HUES6 (cell line): ENCODE results near the gene RBL2.
"Not testable (repeated sequence)": the region's sequence is repeated elsewhere in the genome, so short reads cannot be mapped to it uniquely, and the experiment has no call there.

ENCODE experiments used
- H3K27ac ChIP-seq: 2 replicates; pipeline ENCODE4 v1.7.0; 2013; ENCODE audit warnings: low read depth, mild to moderate bottlenecking, low read length, inconsistent platforms
- H3K27me3 ChIP-seq: 2 replicates; pipeline ENCODE4 v1.6.1; 2013; ENCODE audit warnings: low read length; ENCODE audit not compliant: control insufficient read depth, insufficient read depth
- H3K36me3 ChIP-seq: 2 replicates; pipeline ENCODE4 v1.6.1; 2013; ENCODE audit warnings: low read length; ENCODE audit not compliant: control insufficient read depth, insufficient read depth
- H3K4me1 ChIP-seq: 2 replicates; pipeline ENCODE4 v1.6.1; 2013; ENCODE audit warnings: low read length; ENCODE audit not compliant: control insufficient read depth, insufficient read depth
- H3K4me3 ChIP-seq: 2 replicates; pipeline ENCODE4 v1.5.1; 2013; ENCODE audit warnings: low read depth, low read length
- H3K9ac ChIP-seq: one replicate; pipeline ENCODE4 v1.6.1; 2013; ENCODE audit warnings: mild to moderate bottlenecking, low read length
- H3K9me3 ChIP-seq: 2 replicates; pipeline ENCODE4 v1.6.1; 2013; ENCODE audit warnings: low read depth, low read length; ENCODE audit not compliant: control insufficient read depth, insufficient read depth

RBL2 gene

GRCh38 chr16:53434377-53435065 lies at the start of gene RBL2:
TSS of gene RBL2 (plus strand) at chr16:53434471. CDS start at chr16:53434557, 86 bp downstream.
- H3K9ac ChIP-seq, result peak within 1 kb of the TSS; percentile 95
- H3K36me3 ChIP-seq, result no peaks in the 10 kb centered on the region
- H3K4me3 ChIP-seq, result peak within 1 kb of the TSS; percentile 99
- H3K4me1 ChIP-seq, result no peaks in the 10 kb centered on the region
- H3K9me3 ChIP-seq, result no peaks in the 10 kb centered on the region
- H3K27ac ChIP-seq, result peak within 1 kb of the TSS; percentile 85
- H3K27me3 ChIP-seq, result no peaks in the 10 kb centered on the region

- not testable (repeated sequence) for H3K36me3 ChIP-seq, H3K27me3 ChIP-seq, H3K4me1 ChIP-seq, H3K27ac ChIP-seq, H3K4me3 ChIP-seq, H3K9ac ChIP-seq
- peaks cover 18% of the 10 kb centered on the region; the same call in 1 of the 2 replicates for H3K9me3 ChIP-seq
Measured at GRCh38 chr16:53384610-53385009, 49.7 kb upstream of the RBL2 start.

GRCh38 chr16:53404959-53405358 lies 29.3 kb upstream of the RBL2 start:
- Histone ChIP-seq H3K27ac (no peak overlapping the region), H3K9ac (no peak overlapping the region), H3K36me3 (no peaks in the 10 kb centered on the region), H3K27me3 (no peaks in the 10 kb centered on the region), H3K9me3 (no peaks in the 10 kb centered on the region), H3K4me3 (no peak overlapping the region), H3K4me1 (no peaks in the 10 kb centered on the region)

- no peaks in the 10 kb centered on the region for H3K27me3 ChIP-seq
- H3K4me3 ChIP-seq, result no peak overlapping the region
- no peaks in the 10 kb centered on the region for H3K36me3 ChIP-seq
- H3K9me3 ChIP-seq, result peaks cover 8% of the 10 kb centered on the region; the same call in 1 of the 2 replicates
- no peak overlapping the region for H3K9ac ChIP-seq
- no peak overlapping the region for H3K27ac ChIP-seq
- peaks cover 4% of the 10 kb centered on the region; the same call in 1 of the 2 replicates for H3K4me1 ChIP-seq
Measured at GRCh38 chr16:53412549-53412948, 21.7 kb upstream of the RBL2 start.

- H3K4me3 ChIP-seq, result no peak overlapping the region
Measured at GRCh38 chr16:53413864-53414263, 20.4 kb upstream of the RBL2 start.

GRCh38 chr16:53414381-53414780 lies 19.9 kb upstream of the RBL2 start:
- Histone ChIP-seq H3K27me3 (no peaks in the 10 kb centered on the region), H3K4me1 (peaks cover 4% of the 10 kb centered on the region; the same call in 1 of the 2 replicates), H3K4me3 (no peak overlapping the region), H3K9me3 (peaks cover 10% of the 10 kb centered on the region), H3K27ac (no peak overlapping the region), H3K9ac (no peak overlapping the region), H3K36me3 (no peaks in the 10 kb centered on the region)

More at GRCh38 chr16:53413864-53414263, 20.4 kb upstream of the RBL2 start:
- no peaks in the 10 kb centered on the region for H3K36me3 ChIP-seq
- H3K27ac ChIP-seq, result no peak overlapping the region
- no peaks in the 10 kb centered on the region for H3K27me3 ChIP-seq
- H3K9ac ChIP-seq, result no peak overlapping the region
- H3K9me3 ChIP-seq, result peaks cover 8% of the 10 kb centered on the region; the same call in 1 of the 2 replicates
- H3K4me1 ChIP-seq, result peaks cover 4% of the 10 kb centered on the region; the same call in 1 of the 2 replicates

GRCh38 chr16:53415504-53415903 lies 18.8 kb upstream of the RBL2 start:
- Histone ChIP-seq H3K27me3 (no peaks in the 10 kb centered on the region), H3K9ac (no peak overlapping the region), H3K4me3 (no peak overlapping the region), H3K27ac (no peak overlapping the region), H3K36me3 (no peaks in the 10 kb centered on the region), H3K9me3 (peaks cover 15% of the 10 kb centered on the region), H3K4me1 (peaks cover 4% of the 10 kb centered on the region; the same call in 1 of the 2 replicates)

- Histone ChIP-seq H3K27me3 (no peaks in the 10 kb centered on the region), H3K4me3 (no peak overlapping the region), H3K27ac (no peak overlapping the region), H3K9ac (no peak overlapping the region), H3K36me3 (no peaks in the 10 kb centered on the region), H3K4me1 (peaks cover 4% of the 10 kb centered on the region; the same call in 1 of the 2 replicates), H3K9me3 (peaks cover 23% of the 10 kb centered on the region)
Measured at GRCh38 chr16:53417011-53417410, 17.3 kb upstream of the RBL2 start.

GRCh38 chr16:53417976-53418375 lies 16.3 kb upstream of the RBL2 start:
- Histone ChIP-seq H3K9me3 (peaks cover 28% of the 10 kb centered on the region), H3K4me3 (no peak overlapping the region), H3K36me3 (no peaks in the 10 kb centered on the region), H3K27me3 (no peaks in the 10 kb centered on the region), H3K4me1 (peaks cover 4% of the 10 kb centered on the region; the same call in 1 of the 2 replicates), H3K27ac (no peak overlapping the region), H3K9ac (no peak overlapping the region)

- not testable (repeated sequence) for H3K36me3 ChIP-seq, H3K9ac ChIP-seq, H3K27me3 ChIP-seq, H3K4me1 ChIP-seq, H3K4me3 ChIP-seq, H3K27ac ChIP-seq
- H3K9me3 ChIP-seq, result peaks cover 35% of the 10 kb centered on the region
Measured at GRCh38 chr16:53419383-53419709, 14.9 kb upstream of the RBL2 start.

GRCh38 chr16:53421248-53421647 lies 13.0 kb upstream of the RBL2 start:
- H3K9me3 ChIP-seq, result peaks cover 50% of the 10 kb centered on the region
- H3K4me3 ChIP-seq, result no peak overlapping the region
- no peaks in the 10 kb centered on the region for H3K27me3 ChIP-seq
- H3K9ac ChIP-seq, result no peak overlapping the region
- no peaks in the 10 kb centered on the region for H3K36me3 ChIP-seq
- H3K4me1 ChIP-seq, result no peaks in the 10 kb centered on the region
- no peak overlapping the region for H3K27ac ChIP-seq
